Measurements from ENCODE around the gene NAP1L4.

The NAP1L4 gene

DNA sequence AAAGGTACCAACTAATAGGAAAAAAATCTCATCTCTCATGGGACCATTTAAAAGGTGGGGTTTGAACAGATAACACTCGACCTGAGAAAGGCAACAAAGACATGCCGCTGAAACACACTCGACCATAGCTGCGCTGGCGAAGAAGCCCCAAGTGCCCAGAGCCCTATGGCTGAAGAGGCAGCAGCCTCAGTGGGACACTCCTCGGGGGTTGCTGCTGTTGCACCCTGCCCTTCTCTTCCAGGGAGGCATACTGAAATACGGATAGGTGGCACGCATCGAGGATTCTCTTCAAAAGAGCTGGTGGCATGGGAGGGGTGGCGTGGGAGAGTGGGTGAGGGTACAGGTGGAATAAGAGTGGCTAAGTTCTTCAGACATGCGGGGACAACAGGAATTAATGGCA, 44.4 kb downstream of the NAP1L4 start:
- TF ChIP-seq, protein P1, sequence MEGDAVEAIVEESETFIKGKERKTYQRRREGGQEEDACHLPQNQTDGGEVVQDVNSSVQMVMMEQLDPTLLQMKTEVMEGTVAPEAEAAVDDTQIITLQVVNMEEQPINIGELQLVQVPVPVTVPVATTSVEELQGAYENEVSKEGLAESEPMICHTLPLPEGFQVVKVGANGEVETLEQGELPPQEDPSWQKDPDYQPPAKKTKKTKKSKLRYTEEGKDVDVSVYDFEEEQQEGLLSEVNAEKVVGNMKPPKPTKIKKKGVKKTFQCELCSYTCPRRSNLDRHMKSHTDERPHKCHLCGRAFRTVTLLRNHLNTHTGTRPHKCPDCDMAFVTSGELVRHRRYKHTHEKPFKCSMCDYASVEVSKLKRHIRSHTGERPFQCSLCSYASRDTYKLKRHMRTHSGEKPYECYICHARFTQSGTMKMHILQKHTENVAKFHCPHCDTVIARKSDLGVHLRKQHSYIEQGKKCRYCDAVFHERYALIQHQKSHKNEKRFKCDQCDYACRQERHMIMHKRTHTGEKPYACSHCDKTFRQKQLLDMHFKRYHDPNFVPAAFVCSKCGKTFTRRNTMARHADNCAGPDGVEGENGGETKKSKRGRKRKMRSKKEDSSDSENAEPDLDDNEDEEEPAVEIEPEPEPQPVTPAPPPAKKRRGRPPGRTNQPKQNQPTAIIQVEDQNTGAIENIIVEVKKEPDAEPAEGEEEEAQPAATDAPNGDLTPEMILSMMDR (IDR thresholded peaks at IDR 0.05; ENCODE audit: low read depth, low read length, missing control alignments): no peak
- in situ Hi-C loops (cut with HindIII; ENCODE audit: low sequenced_read_pairs): no loop called here
- DNase-seq (ENCODE audit: low read depth): no peak
- H3K4me3 ChIP-seq (ENCODE audit: low read depth, low read length): no peak overlapping the region

DNA sequence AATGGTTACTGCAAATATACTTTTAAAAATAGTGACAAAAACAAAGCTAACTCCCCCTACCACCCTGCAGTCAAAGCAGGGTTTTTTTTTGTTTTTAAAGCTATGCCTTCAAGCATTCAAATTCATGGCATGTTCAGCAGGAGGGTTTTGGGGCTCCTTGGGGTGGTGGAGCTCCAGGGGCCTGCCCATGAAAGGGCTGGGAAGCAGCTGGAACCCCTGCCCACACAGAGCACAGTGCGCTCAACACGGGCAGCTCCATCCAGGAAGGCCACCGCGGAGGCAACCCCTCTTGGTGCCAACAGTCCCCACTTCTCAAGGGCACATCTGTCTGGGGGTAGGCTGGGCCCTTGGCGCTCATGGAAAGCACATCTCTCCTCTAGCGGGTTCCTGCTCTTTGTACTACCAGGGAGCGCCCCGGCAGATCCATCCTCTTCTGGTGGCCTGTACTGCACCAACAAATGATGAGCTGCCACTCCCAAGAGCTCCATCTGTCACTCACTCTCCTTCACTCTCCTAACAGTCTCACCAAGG, 46.3 kb downstream of the NAP1L4 start:
- in situ Hi-C loops (cut with HindIII; ENCODE audit: low sequenced_read_pairs): no loop called here
- TF ChIP-seq, protein P1 (IDR thresholded peaks at IDR 0.05; ENCODE audit: low read depth, low read length, missing control alignments): no peak

GRCh38 chr11:2945031-2945756, 46.9 kb downstream of the NAP1L4 start:
- TF ChIP-seq, protein P1 (IDR thresholded peaks at IDR 0.05; ENCODE audit: low read depth, low read length, missing control alignments): no peak
- in situ Hi-C loops (cut with HindIII; ENCODE audit: low sequenced_read_pairs): no loop called here
- peak overlapping the region; percentile 28 for H3K4me3 ChIP-seq (ENCODE audit: low read depth, low read length)

More for the DNA sequence above, 46.3 kb downstream of the NAP1L4 start:
- no peak for DNase-seq (ENCODE audit: low read depth)
- H3K4me3 ChIP-seq (ENCODE audit: low read depth, low read length): no peak overlapping the region

DNA sequence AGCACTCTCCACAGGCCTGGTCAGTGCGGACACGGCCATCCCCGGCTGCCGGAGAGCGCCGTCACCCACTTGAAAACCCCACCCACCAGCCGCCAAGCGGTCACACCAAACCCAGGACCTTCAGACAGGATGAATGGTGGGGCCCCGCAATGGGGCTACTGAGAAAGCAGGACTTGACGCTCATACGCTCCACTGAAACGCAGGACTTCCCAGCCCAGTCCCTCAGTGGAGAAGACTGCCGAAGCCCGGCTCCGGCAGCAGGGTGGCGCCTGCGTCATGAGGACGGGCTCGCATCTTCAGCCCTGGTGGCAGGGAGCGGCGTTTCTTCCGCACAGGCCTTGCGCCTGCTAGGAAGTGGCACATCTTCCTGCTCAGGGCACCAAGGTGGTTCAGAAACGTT, 47.6 kb downstream of the NAP1L4 start:
- TF ChIP-seq, protein P1 (IDR thresholded peaks at IDR 0.05; ENCODE audit: low read depth, low read length, missing control alignments): no peak
- DNase-seq (ENCODE audit: low read depth): no peak
- peak overlapping the region; percentile 28 for H3K4me3 ChIP-seq (ENCODE audit: low read depth, low read length)
- in situ Hi-C loops (cut with HindIII; ENCODE audit: low sequenced_read_pairs): loop anchor here (5.0 kb wide), 1 partner anchor 48 kb away; the partner anchor contains the start of gene NAP1L4

More at GRCh38 chr11:2945031-2945756, 46.9 kb downstream of the NAP1L4 start:
- DNase-seq (ENCODE audit: low read depth): peak; percentile 90

DNA sequence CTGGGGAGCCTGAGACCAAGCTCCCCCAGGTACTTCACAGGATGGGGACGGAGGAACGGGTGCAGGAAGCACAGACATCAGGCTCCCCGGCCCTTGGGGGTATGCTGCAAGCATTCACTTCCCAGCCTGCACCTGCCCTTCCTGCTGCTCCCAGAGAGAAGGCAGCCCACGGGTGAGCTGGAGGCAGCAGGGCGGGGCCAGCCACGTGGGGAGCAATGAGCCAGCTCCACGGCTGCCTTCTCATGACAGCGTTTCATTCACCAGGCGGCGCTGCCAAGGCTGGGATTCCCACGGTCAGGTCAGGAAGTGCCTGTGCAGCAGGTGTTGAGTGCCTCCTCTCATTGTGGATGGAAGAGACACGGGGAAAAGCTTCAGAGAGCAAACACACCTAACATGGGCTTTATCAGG, 48.4 kb downstream of the NAP1L4 start:
- TF ChIP-seq, protein P1 (IDR thresholded peaks at IDR 0.05; ENCODE audit: low read depth, low read length, missing control alignments): no peak
- in situ Hi-C loops (cut with HindIII; ENCODE audit: low sequenced_read_pairs): loop anchor here (5.0 kb wide), 1 partner anchor 49 kb away; the partner anchor contains the start of gene NAP1L4
- H3K4me3 ChIP-seq (ENCODE audit: low read depth, low read length): no peak overlapping the region
- no peak for DNase-seq (ENCODE audit: low read depth)

DNA sequence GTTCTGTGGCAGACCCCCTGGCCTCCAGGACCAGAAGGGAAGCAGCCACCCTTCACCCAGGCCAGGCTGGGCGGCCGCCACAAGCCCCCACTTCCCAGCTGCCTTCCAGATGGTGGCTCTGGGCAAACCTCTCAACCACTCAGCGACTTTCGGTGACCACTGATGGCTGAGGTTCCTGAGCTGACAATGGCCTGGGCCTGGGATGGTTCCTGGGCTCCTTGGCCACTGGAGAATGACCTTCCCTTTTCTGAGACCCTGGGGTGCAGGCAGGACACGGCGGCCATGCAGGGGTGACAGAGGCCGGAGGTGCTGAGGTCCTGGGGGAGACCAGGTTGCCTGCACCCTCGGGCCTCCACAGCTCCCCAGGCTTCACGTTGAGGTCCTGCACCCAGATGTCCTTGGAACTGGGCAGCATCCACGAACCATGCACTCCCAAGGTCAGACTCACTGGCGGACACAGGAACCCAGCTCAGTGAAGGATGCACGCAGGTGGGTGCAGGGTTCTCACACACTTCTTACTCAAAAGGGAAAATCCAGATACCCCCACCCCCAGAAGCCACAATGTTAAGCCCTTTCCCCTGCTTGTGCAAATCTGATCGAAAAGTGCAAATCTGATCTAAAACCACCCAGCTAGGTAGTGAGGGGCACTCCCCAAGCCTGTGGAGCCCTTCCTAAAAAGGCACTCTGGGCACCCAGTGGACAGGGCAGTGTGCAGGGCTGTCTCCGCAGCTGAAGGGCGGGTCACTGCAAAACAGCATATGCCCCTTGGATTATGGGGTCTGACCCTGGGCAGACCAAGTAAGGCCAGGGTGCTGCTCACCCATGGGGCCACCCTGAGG, 49.0 kb downstream of the NAP1L4 start:
- in situ Hi-C loops (cut with HindIII; ENCODE audit: low sequenced_read_pairs): loop anchor here (5.0 kb wide), 1 partner anchor 49 kb away; the partner anchor contains the start of gene NAP1L4
- TF ChIP-seq, protein P1 (IDR thresholded peaks at IDR 0.05; ENCODE audit: low read depth, low read length, missing control alignments): no peak
- H3K4me3 ChIP-seq (ENCODE audit: low read depth, low read length): no peak overlapping the region
- DNase-seq (ENCODE audit: low read depth): no peak
